ENCODE results near the gene MYD88. TPM values are rescaled to one million over a fixed set of nuclear protein-coding genes. Genes with fewer than 3 reads are reported as not detected.
"Not testable (repeated sequence)": the region's sequence is repeated elsewhere in the genome, so short reads cannot be mapped to it uniquely, and the experiment has no call there.

Gene MYD88
- total RNA-seq, 1 donor from 2014 or later: 24.2 TPM

GRCh38 chr3:38155825-38156224 lies 17.4 kb downstream of the MYD88 start:
- Mint-ChIP-seq H3K4me3 (ENCODE audit: low read depth) (no peak overlapping the region), H3K9me3 (ENCODE audit: low read depth) (no peaks in the 10 kb centered on the region), H3K27ac (no peak overlapping the region), H3K27me3 (no peaks in the 10 kb centered on the region), H3K4me1 (ENCODE audit: low read depth) (no peaks in the 10 kb centered on the region), H3K36me3 (ENCODE audit: insufficient read depth) (no peaks in the 10 kb centered on the region)
- DNase-seq (ENCODE audit: low spot score, unreplicated experiment): no peak
- TF ChIP-seq CTCF (IDR thresholded peaks at IDR 0.05; ENCODE audit: unreplicated experiment): no peak

- Mint-ChIP-seq H3K36me3 (ENCODE audit: insufficient read depth) (no peaks in the 10 kb centered on the region), H3K4me3 (ENCODE audit: low read depth) (no peak overlapping the region), H3K9me3 (ENCODE audit: low read depth) (no peaks in the 10 kb centered on the region), H3K27me3 (no peaks in the 10 kb centered on the region), H3K4me1 (ENCODE audit: low read depth) (no peaks in the 10 kb centered on the region), H3K27ac (no peak overlapping the region)
- DNase-seq (ENCODE audit: low spot score, unreplicated experiment): no peak
- no peak for TF ChIP-seq CTCF (IDR thresholded peaks at IDR 0.05; ENCODE audit: unreplicated experiment)
These were observed 18.7 kb downstream of the MYD88 start for GRCh38 chr3:38157117-38157516.

DNA sequence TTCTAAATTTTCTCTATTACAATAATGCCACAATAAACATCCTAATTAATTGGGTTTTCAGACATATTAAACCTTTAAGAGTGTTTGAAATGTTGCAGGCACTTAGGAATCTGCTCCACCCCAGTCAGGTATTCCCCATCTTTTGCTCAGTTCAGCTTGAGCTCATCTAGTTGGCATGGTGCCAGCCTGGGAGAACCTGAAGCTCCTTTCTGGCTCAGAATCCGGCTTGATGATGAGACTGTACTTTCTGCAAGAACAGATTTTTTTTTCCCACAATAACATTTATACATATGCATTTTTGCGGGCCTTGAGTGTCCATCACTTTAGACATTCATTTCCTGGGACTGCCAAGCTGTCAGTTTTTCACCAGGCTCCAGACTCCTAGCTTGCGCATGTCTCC lies 19.1 kb downstream of the MYD88 start:
- no peak overlapping the region for H3K27ac Mint-ChIP-seq
- no peak for TF ChIP-seq CTCF (IDR thresholded peaks at IDR 0.05; ENCODE audit: unreplicated experiment)
- no peaks in the 10 kb centered on the region for H3K9me3 Mint-ChIP-seq (ENCODE audit: low read depth)
- no peaks in the 10 kb centered on the region for H3K4me1 Mint-ChIP-seq (ENCODE audit: low read depth)
- H3K36me3 Mint-ChIP-seq (ENCODE audit: insufficient read depth): no peaks in the 10 kb centered on the region
- no peak for DNase-seq (ENCODE audit: low spot score, unreplicated experiment)
- no peaks in the 10 kb centered on the region for H3K27me3 Mint-ChIP-seq
- no peak overlapping the region for H3K4me3 Mint-ChIP-seq (ENCODE audit: low read depth)

DNA sequence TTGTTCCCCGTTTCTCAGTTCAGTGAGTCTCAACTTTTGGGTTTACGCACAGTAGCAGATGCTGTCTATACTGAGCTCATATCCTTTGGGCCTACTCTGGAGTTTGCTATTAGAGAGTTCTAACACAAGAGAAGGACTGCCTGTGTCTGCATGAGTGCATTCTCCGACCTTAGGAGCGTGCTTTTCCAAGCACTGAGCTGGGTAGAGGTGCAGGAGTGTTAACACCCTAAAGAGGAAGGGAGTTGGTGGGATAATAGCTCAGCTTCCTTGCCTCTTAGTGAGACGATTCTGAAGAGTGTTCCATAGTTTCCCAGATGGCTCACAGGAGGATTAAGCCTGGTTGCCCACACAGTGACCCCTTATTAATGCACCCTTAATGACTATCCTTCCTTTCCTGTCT lies 20.0 kb downstream of the MYD88 start:
- Mint-ChIP-seq H3K27ac (no peak overlapping the region), H3K4me1 (ENCODE audit: low read depth) (no peaks in the 10 kb centered on the region)

GRCh38 chr3:38160704-38161103 lies 22.2 kb downstream of the MYD88 start:
- H3K27ac Mint-ChIP-seq; DNase-seq (ENCODE audit: low spot score, unreplicated experiment); H3K36me3 Mint-ChIP-seq (ENCODE audit: insufficient read depth); H3K4me3 Mint-ChIP-seq (ENCODE audit: low read depth); H3K27me3 Mint-ChIP-seq; H3K9me3 Mint-ChIP-seq (ENCODE audit: low read depth); H3K4me1 Mint-ChIP-seq (ENCODE audit: low read depth): not testable (repeated sequence)

More for the DNA sequence above, 20.0 kb downstream of the MYD88 start:
- Mint-ChIP-seq H3K4me3 (ENCODE audit: low read depth) (no peak overlapping the region), H3K9me3 (ENCODE audit: low read depth) (no peaks in the 10 kb centered on the region), H3K36me3 (ENCODE audit: insufficient read depth) (no peaks in the 10 kb centered on the region), H3K27me3 (no peaks in the 10 kb centered on the region)
- DNase-seq (ENCODE audit: low spot score, unreplicated experiment): no peak
- no peak for TF ChIP-seq CTCF (IDR thresholded peaks at IDR 0.05; ENCODE audit: unreplicated experiment)

GRCh38 chr3:38163117-38163840 lies 24.8 kb downstream of the MYD88 start:
- Mint-ChIP-seq H3K4me3 (ENCODE audit: low read depth) (peak overlapping the region; percentile 25), H3K4me1 (ENCODE audit: low read depth) (peaks cover 14% of the 10 kb centered on the region), H3K36me3 (ENCODE audit: insufficient read depth) (no peaks in the 10 kb centered on the region), H3K9me3 (ENCODE audit: low read depth) (no peaks in the 10 kb centered on the region), H3K27ac (no peak overlapping the region), H3K27me3 (no peaks in the 10 kb centered on the region)
- peak; percentile 26 for TF ChIP-seq CTCF (IDR thresholded peaks at IDR 0.05; ENCODE audit: unreplicated experiment)
- no peak for DNase-seq (ENCODE audit: low spot score, unreplicated experiment)

All from progenitor cell of endocrine pancreas (in vitro differentiated cells).